Mesothelial cell of epicardium (in vitro differentiated cells): ENCODE results near the gene TYRO3. TPM values are rescaled to one million over a fixed set of nuclear protein-coding genes. Genes with fewer than 3 reads are reported as not detected.

Experiments
- DNase-seq, 2 experiments: peaks; one replicate each; pipeline ENCODE4 v3.0.0; 2021; ENCODE audit warnings: low spot score in 2 of 2; ENCODE audit not compliant: unreplicated experiment in 2 of 2
- H3K27ac Mint-ChIP-seq: 2 replicates; pipeline ENCODE4 v1.8.0; 2021; ENCODE audit warnings: mixed read lengths
- H3K27me3 Mint-ChIP-seq: 2 replicates; pipeline ENCODE4 v1.8.0; 2021; ENCODE audit warnings: low read depth, mixed read lengths
- H3K36me3 Mint-ChIP-seq: 2 replicates; pipeline ENCODE4 v1.8.0; 2021; ENCODE audit warnings: mixed read lengths
- H3K4me1 Mint-ChIP-seq: 2 replicates; pipeline ENCODE4 v1.8.0; 2021; ENCODE audit warnings: mixed read lengths
- H3K4me3 Mint-ChIP-seq: 2 replicates; pipeline ENCODE4 v1.8.0; 2021; ENCODE audit warnings: mild to moderate bottlenecking, moderate library complexity, mixed read lengths
- H3K9me3 Mint-ChIP-seq: 2 replicates; pipeline ENCODE4 v1.8.0; 2021; ENCODE audit warnings: mixed read lengths
- total RNA-seq: library from RNA; stranded (reverse); gene quantifications from 3 replicates; pipeline ENCODE4 v1.2.1, GENCODE V29; 2021
- TF ChIP-seq, protein P1 (sequence below): fragments of 200-600 bp; sonication (generic); IDR thresholded peaks from one replicate; pipeline ENCODE4 v1.5.0; 2021; ENCODE audit warnings: antibody characterized with exemption; ENCODE audit not compliant: unreplicated experiment

Gene TYRO3
- total RNA-seq, 1 donor from 2014 or later: 94.4 TPM

GRCh38 chr15:41512940-41513505 lies 46.0 kb upstream of the TYRO3 start:
- H3K9me3 Mint-ChIP-seq: no peaks in the 10 kb centered on the region
- H3K4me1 Mint-ChIP-seq: peaks cover 20% of the 10 kb centered on the region
- peaks cover 55% of the 10 kb centered on the region for H3K27me3 Mint-ChIP-seq
- peak overlapping the region; percentile 69 for H3K4me3 Mint-ChIP-seq
- H3K27ac Mint-ChIP-seq: no peak overlapping the region
- peaks cover 16% of the 10 kb centered on the region for H3K36me3 Mint-ChIP-seq
- DNase-seq: no peak
- TF ChIP-seq, protein P1, sequence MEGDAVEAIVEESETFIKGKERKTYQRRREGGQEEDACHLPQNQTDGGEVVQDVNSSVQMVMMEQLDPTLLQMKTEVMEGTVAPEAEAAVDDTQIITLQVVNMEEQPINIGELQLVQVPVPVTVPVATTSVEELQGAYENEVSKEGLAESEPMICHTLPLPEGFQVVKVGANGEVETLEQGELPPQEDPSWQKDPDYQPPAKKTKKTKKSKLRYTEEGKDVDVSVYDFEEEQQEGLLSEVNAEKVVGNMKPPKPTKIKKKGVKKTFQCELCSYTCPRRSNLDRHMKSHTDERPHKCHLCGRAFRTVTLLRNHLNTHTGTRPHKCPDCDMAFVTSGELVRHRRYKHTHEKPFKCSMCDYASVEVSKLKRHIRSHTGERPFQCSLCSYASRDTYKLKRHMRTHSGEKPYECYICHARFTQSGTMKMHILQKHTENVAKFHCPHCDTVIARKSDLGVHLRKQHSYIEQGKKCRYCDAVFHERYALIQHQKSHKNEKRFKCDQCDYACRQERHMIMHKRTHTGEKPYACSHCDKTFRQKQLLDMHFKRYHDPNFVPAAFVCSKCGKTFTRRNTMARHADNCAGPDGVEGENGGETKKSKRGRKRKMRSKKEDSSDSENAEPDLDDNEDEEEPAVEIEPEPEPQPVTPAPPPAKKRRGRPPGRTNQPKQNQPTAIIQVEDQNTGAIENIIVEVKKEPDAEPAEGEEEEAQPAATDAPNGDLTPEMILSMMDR: no peak

DNA sequence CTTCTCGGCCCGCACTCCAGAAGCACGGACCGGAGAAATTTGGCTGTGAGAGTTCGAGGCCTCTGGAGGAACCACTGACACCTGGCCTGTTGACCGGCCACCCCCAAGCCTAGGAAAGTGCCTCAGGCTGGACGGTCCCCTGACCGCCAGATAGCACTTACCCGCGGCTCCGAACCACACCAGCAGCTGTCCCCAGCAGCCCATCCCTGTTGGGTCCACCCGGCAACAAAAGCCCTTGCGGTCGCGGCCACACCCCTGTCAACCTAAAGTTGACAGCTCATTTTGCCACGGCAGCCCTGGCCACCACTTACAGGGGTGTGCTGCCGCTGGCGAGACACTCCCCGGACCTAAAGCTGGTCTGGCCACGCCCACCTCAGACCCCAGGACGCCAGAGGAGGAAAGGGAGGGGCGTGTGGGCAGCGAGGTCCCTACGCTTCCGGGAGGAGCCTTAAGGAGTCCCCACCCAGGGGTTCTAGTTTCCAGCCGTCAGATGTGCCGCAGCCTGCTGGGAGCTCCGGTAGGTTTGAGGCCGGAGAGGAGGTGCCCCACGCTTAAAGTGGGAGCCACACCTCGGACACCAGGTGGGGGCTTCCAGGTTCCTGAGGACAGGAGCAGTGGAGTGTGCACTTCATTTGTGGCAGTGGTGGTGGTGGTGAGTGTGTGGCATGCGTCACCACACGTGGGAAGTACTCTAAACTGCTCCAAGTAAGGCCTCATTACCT lies 45.3 kb upstream of the TYRO3 start, which contains the start of gene LTK:
Gene LTK (minus strand): TSS at position 322 of the 722 bp plus-strand sequence. CDS start 118 bp downstream, at position 204.
- TF ChIP-seq, protein P1: no peak
- Mint-ChIP-seq H3K4me3 (peak within 1 kb of the TSS; percentile 69), H3K27me3 (peaks cover 50% of the 10 kb centered on the region), H3K36me3 (peaks cover 17% of the 10 kb centered on the region), H3K27ac (no peak within 1 kb of the TSS), H3K9me3 (no peaks in the 10 kb centered on the region), H3K4me1 (peaks cover 20% of the 10 kb centered on the region)
- no peak for DNase-seq

- Mint-ChIP-seq H3K27ac (no peak overlapping the region), H3K27me3 (peaks cover 17% of the 10 kb centered on the region), H3K9me3 (no peaks in the 10 kb centered on the region), H3K4me1 (peaks cover 9% of the 10 kb centered on the region), H3K36me3 (peaks cover 23% of the 10 kb centered on the region), H3K4me3 (no peak overlapping the region)
- TF ChIP-seq, protein P1: no peak
- DNase-seq: no peak
Observed at GRCh38 chr15:41517895-41518449, 41.0 kb upstream of the TYRO3 start.

DNA sequence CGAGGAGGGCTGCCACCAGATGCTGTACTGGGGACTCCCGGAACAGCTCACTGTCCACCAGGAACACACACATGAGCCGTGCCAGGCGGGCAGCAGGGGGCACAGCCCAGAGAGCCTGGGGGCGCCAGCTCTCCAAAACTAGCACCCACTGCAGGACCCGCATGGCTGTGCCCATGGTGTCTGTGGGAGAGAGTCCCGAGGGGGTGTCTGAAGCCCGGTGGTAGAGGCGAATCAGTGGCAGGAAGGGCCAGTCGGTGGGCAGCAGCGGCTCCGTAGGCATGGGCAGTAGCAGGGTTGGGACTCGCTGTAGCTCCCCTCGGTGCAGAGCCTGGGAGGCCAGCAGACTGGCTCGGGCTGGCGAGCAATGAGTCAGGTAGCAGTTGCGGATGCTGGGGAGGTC lies 38.4 kb upstream of the TYRO3 start:
- Mint-ChIP-seq H3K4me1 (no peaks in the 10 kb centered on the region), H3K27ac (no peak overlapping the region), H3K27me3 (no peaks in the 10 kb centered on the region), H3K4me3 (no peak overlapping the region), H3K9me3 (no peaks in the 10 kb centered on the region), H3K36me3 (peaks cover 26% of the 10 kb centered on the region)
- TF ChIP-seq, protein P1: no peak
- no peak for DNase-seq

- H3K4me3 Mint-ChIP-seq: no peak overlapping the region
- TF ChIP-seq, protein P1: no peak
- H3K4me1 Mint-ChIP-seq: no peaks in the 10 kb centered on the region
- H3K9me3 Mint-ChIP-seq: no peaks in the 10 kb centered on the region
- H3K27ac Mint-ChIP-seq: no peak overlapping the region
- H3K27me3 Mint-ChIP-seq: no peaks in the 10 kb centered on the region
- peaks cover 28% of the 10 kb centered on the region for H3K36me3 Mint-ChIP-seq
- DNase-seq: no peak
Observed at GRCh38 chr15:41521614-41522013, 37.4 kb upstream of the TYRO3 start.
